Neutrophil (primary cell): Measurements from ENCODE around the gene CAPN1.

Experiments
- H3K27ac ChIP-seq: fragments of 200-600 bp; sonication (generic); 2 replicates; pipeline ENCODE4 v1.5.1; 2016; ENCODE audit warnings: mild to moderate bottlenecking, moderate library complexity
- H3K27me3 ChIP-seq: fragments of 200-600 bp; sonication (generic); 2 replicates; pipeline ENCODE4 v1.6.0; 2016; ENCODE audit warnings: mild to moderate bottlenecking
- H3K36me3 ChIP-seq: fragments of 200-600 bp; sonication (generic); 2 replicates; pipeline ENCODE4 v1.5.1; 2017
- H3K4me1 ChIP-seq, 2 experiments: fragments of 200-600 bp in 1 of 2; sonication (generic) in 1 of 2; 1 replicate in 1 of 2; 2 replicates in 1 of 2; pipeline versions ENCODE4 v1.5.1 to v1.6.1; 2013 to 2016; ENCODE audit warnings: low read depth in 1 of 2, low read length in 1 of 2, mild to moderate bottlenecking in 1 of 2, moderate library complexity in 1 of 2; ENCODE audit not compliant: control insufficient read depth in 1 of 2, insufficient read depth in 1 of 2
- H3K4me3 ChIP-seq, 2 experiments: fragments of 200-600 bp in 1 of 2; sonication (generic) in 1 of 2; 1 replicate in 1 of 2; 2 replicates in 1 of 2; pipeline ENCODE4 v1.5.1; 2013 to 2016; ENCODE audit warnings: low read depth in 1 of 2, low read length in 1 of 2, mild to moderate bottlenecking in 1 of 2, moderate library complexity in 1 of 2
- H3K9me3 ChIP-seq: fragments of 200-600 bp; sonication (generic); 2 replicates; pipeline ENCODE4 v1.5.1; 2016
- CTCF ChIP-seq: fragments of 200-600 bp; sonication (generic); IDR thresholded peaks from 2 replicates; pipeline ENCODE4 v1.5.1; 2016; ENCODE audit warnings: antibody characterized with exemption

The CAPN1 gene

GRCh38 chr11:65212226-65212801 is 30.6 kb downstream of the CAPN1 start:
- no peak for TF ChIP-seq CTCF

GRCh38 chr11:65213322-65214211 is 31.8 kb downstream of the CAPN1 start:
- no peaks in the 10 kb centered on the region for H3K27me3 ChIP-seq
- peak overlapping the region; percentile 60 for H3K27ac ChIP-seq
- peaks cover 44% of the 10 kb centered on the region for H3K36me3 ChIP-seq
- TF ChIP-seq CTCF = no peak
- H3K4me1 ChIP-seq = peaks cover 50 to 54% of the 10 kb centered on the region in 2 experiments
- no peaks in the 10 kb centered on the region for H3K9me3 ChIP-seq
- peak overlapping the region; percentile 26 to 41 for H3K4me3 ChIP-seq

More at GRCh38 chr11:65212226-65212801, 30.6 kb downstream of the CAPN1 start:
- H3K4me1 ChIP-seq = peaks cover 56 to 60% of the 10 kb centered on the region in 2 experiments
- H3K27ac ChIP-seq = peak overlapping the region; percentile 15
- no peaks in the 10 kb centered on the region for H3K9me3 ChIP-seq
- peaks cover 52% of the 10 kb centered on the region for H3K36me3 ChIP-seq
- no peaks in the 10 kb centered on the region for H3K27me3 ChIP-seq
- H3K4me3 ChIP-seq = no peak overlapping the region

- H3K27ac ChIP-seq = peak overlapping the region; percentile 60
- H3K4me3 ChIP-seq = peak overlapping the region; percentile 26 to 41
- peaks cover 40% of the 10 kb centered on the region for H3K36me3 ChIP-seq
- H3K27me3 ChIP-seq = no peaks in the 10 kb centered on the region
- no peaks in the 10 kb centered on the region for H3K9me3 ChIP-seq
- TF ChIP-seq CTCF = no peak
- H3K4me1 ChIP-seq = peaks cover 43 to 47% of the 10 kb centered on the region in 2 experiments
Observed at GRCh38 chr11:65214212-65214845, 32.6 kb downstream of the CAPN1 start.

GRCh38 chr11:65215441-65216076 is 33.8 kb downstream of the CAPN1 start:
- no peak overlapping the region for H3K27ac ChIP-seq
- no peak for TF ChIP-seq CTCF
- H3K9me3 ChIP-seq = no peaks in the 10 kb centered on the region
- no peak overlapping the region for H3K4me3 ChIP-seq
- no peaks in the 10 kb centered on the region for H3K27me3 ChIP-seq
- H3K36me3 ChIP-seq = peaks cover 28% of the 10 kb centered on the region
- H3K4me1 ChIP-seq = peaks cover 53 to 56% of the 10 kb centered on the region in 2 experiments

DNA sequence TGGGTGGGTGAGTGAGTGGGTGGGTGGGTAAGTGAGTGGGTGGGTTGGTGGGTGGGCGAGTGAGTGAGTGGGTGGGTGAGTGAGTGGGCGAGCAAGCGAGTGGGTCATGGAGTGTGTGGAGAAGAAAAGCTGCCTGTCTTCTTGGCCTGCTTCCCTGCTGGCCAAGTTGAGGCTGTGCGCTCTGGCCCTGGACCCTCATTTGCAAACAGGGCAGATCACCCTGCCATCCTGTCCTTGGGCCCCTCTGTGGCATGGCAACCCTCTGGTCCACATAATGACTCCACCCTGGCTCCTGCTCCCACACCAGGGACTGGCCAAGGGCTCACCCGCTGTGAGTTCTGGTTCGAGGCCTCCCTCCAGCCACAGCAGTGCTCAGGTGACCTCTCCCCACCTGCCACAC is 35.1 kb downstream of the CAPN1 start:
- peaks cover 15% of the 10 kb centered on the region for H3K36me3 ChIP-seq
- no peak overlapping the region for H3K27ac ChIP-seq
- no peak overlapping the region for H3K4me3 ChIP-seq
- H3K9me3 ChIP-seq = no peaks in the 10 kb centered on the region
- H3K27me3 ChIP-seq = no peaks in the 10 kb centered on the region
- peaks cover 64 to 69% of the 10 kb centered on the region in 2 experiments for H3K4me1 ChIP-seq
- no peak for TF ChIP-seq CTCF
